Stomach (tissue), 4 donors: ENCODE data around the gene PLCB1.
"Not testable (repeated sequence)": the region's sequence is repeated elsewhere in the genome, so short reads cannot be mapped to it uniquely, and the experiment has no call there.

Experiments used
- EP300 ChIP-seq: sonication (generic); formaldehyde crosslinking; IDR thresholded peaks from one replicate; pipeline ENCODE4 v1.6.1; 2017; ENCODE audit warnings: antibody characterized with exemption
- POLR2A ChIP-seq, 4 donors: fragments of 450-650 bp; IDR thresholded peaks; one replicate each; pipeline ENCODE4 v1.6.1; 2016; ENCODE audit warnings: antibody characterized with exemption in 4 of 4, control low read depth in 2 of 4, mild to moderate bottlenecking in 1 of 4, moderate library complexity in 1 of 4
- TF ChIP-seq, protein P1 (sequence below), 7 experiments: fragments of 450-650 bp in 4 of 7; fragments of 200-600 bp in 3 of 7; sonication (generic) in 3 of 7; IDR thresholded peaks; one replicate each; pipeline ENCODE4 v1.5.1; 2016 to 2019; ENCODE audit warnings: antibody characterized with exemption in 7 of 7, control low read depth in 2 of 7, mild to moderate bottlenecking in 1 of 7

DNA sequence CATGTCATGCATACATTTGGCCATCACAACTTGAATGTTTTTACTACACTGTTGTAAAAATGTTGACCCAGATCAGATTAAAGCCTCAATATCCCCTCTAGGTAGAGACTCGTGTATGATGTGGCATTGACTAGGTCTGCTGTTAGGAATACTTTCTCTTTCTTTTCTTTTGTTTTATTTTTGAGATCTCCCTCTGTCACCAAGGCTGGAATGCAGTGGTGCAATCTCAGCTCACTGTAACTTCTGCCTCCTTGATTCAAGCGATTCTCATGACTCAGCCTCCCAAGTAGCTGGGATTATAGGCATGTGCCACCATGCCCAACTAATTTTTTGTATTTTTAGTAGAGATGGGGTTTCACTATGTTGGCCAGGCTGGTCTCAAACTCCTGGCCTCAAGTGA, 334.7 kb downstream of the PLCB1 start:
- TF ChIP-seq, protein P1, sequence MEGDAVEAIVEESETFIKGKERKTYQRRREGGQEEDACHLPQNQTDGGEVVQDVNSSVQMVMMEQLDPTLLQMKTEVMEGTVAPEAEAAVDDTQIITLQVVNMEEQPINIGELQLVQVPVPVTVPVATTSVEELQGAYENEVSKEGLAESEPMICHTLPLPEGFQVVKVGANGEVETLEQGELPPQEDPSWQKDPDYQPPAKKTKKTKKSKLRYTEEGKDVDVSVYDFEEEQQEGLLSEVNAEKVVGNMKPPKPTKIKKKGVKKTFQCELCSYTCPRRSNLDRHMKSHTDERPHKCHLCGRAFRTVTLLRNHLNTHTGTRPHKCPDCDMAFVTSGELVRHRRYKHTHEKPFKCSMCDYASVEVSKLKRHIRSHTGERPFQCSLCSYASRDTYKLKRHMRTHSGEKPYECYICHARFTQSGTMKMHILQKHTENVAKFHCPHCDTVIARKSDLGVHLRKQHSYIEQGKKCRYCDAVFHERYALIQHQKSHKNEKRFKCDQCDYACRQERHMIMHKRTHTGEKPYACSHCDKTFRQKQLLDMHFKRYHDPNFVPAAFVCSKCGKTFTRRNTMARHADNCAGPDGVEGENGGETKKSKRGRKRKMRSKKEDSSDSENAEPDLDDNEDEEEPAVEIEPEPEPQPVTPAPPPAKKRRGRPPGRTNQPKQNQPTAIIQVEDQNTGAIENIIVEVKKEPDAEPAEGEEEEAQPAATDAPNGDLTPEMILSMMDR (IDR thresholded peaks at IDR 0.05): not testable (repeated sequence)
- TF ChIP-seq POLR2A (IDR thresholded peaks at IDR 0.05); EP300: not testable (repeated sequence)
